Activated naive CD4-positive, alpha-beta T cell treated with anti-CD3 and anti-CD28 coated beads for 36 hours (primary cell): Measurements from ENCODE around the gene WDR38. TPM values are rescaled to one million over a fixed set of nuclear protein-coding genes. Genes with fewer than 3 reads are reported as not detected.

ENCODE experiments used
- CTCF ChIA-PET: fragments of 350-600 bp; sonication (Branson Sonifier 250); formaldehyde crosslinking; loops from one replicate; lab custom pipeline; 2021; ENCODE audit warnings: antibody characterized with exemption; lab: Charles Lee
- DNase-seq: peaks from one replicate; pipeline ENCODE4 v3.0.0-alpha.2; 2020
- H3K27ac Mint-ChIP-seq: one replicate; pipeline ENCODE4 v1.8.0; 2021; ENCODE audit warnings: mild to moderate bottlenecking, mixed read lengths
- H3K27me3 Mint-ChIP-seq: one replicate; pipeline ENCODE4 v1.8.0; 2021; ENCODE audit warnings: low read depth, mixed read lengths
- H3K36me3 Mint-ChIP-seq: one replicate; pipeline ENCODE4 v1.8.0; 2021; ENCODE audit warnings: low read depth, mixed read lengths
- H3K4me1 Mint-ChIP-seq: one replicate; pipeline ENCODE4 v1.8.0; 2021; ENCODE audit warnings: low read depth, mixed read lengths
- H3K4me3 Mint-ChIP-seq: one replicate; pipeline ENCODE4 v1.8.0; 2021; ENCODE audit warnings: mild to moderate bottlenecking, moderate library complexity, mixed read lengths
- H3K9me3 Mint-ChIP-seq: one replicate; pipeline ENCODE4 v1.8.0; 2021; ENCODE audit warnings: mixed read lengths
- intact Hi-C: fragments of 100-400 bp; cut with micrococcal nuclease; formaldehyde crosslinking; loops from one replicate; pipeline ENCODE4 v1.15.1; 2023
- total RNA-seq, 2 experiments: library from RNA; stranded (reverse); gene quantifications; one replicate each; pipeline ENCODE4 v1.2.3, GENCODE V29; 2021

Gene WDR38
- total RNA-seq, 2 experiments from 2014 or later = not detected

DNA sequence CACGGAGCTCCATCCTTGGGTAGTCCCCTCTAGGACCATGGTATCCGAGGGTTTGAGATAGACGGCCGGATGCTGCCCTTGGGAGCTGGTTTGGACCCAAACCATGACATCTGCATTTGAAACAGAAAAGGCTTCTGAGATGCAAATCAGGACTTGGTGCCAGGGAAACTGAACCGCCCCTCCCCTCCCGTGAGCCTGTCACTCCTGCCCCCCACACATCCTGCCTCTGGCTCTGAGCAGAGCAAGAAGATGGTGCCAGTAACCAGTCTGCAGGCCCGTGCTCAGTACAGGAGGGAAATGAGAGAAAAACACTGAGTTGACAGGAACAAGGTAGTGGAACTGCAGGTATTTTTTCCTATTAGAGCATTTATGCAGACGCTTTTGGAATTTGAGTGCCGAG lies 27.2 kb downstream of the WDR38 start:
- intact Hi-C loops = no loop called here
- H3K4me1 Mint-ChIP-seq = peaks cover 2% of the 10 kb centered on the region
- H3K27ac Mint-ChIP-seq = no peak overlapping the region
- no peak for DNase-seq
- H3K9me3 Mint-ChIP-seq = no peaks in the 10 kb centered on the region
- peaks cover 21% of the 10 kb centered on the region for H3K36me3 Mint-ChIP-seq
- CTCF ChIA-PET = no interaction called here
- no peak overlapping the region for H3K4me3 Mint-ChIP-seq
- H3K27me3 Mint-ChIP-seq = no peaks in the 10 kb centered on the region

- DNase-seq = no peak
- Mint-ChIP-seq H3K27me3 (no peaks in the 10 kb centered on the region), H3K9me3 (no peaks in the 10 kb centered on the region), H3K4me1 (no peaks in the 10 kb centered on the region), H3K4me3 (no peak overlapping the region), H3K36me3 (peaks cover 24% of the 10 kb centered on the region), H3K27ac (no peak overlapping the region)
- intact Hi-C loops = no loop called here
- CTCF ChIA-PET = no interaction called here
Measured at GRCh38 chr9:124881138-124881743, 28.0 kb downstream of the WDR38 start.

- CTCF ChIA-PET = no interaction called here
- Mint-ChIP-seq H3K4me1 (no peaks in the 10 kb centered on the region), H3K27me3 (no peaks in the 10 kb centered on the region), H3K36me3 (peaks cover 23% of the 10 kb centered on the region), H3K4me3 (no peak overlapping the region), H3K27ac (no peak overlapping the region), H3K9me3 (no peaks in the 10 kb centered on the region)
- intact Hi-C loops = no loop called here
- no peak for DNase-seq
Measured at GRCh38 chr9:124882231-124882630, 29.0 kb downstream of the WDR38 start.

GRCh38 chr9:124884376-124884775 lies 31.1 kb downstream of the WDR38 start:
- CTCF ChIA-PET = no interaction called here
- Mint-ChIP-seq H3K27ac (no peak overlapping the region), H3K4me1 (no peaks in the 10 kb centered on the region), H3K27me3 (no peaks in the 10 kb centered on the region), H3K36me3 (peaks cover 38% of the 10 kb centered on the region), H3K9me3 (no peaks in the 10 kb centered on the region), H3K4me3 (no peak overlapping the region)
- DNase-seq = no peak
- intact Hi-C loops = no loop called here

- no peaks in the 10 kb centered on the region for H3K9me3 Mint-ChIP-seq
- H3K4me3 Mint-ChIP-seq = no peak overlapping the region
- DNase-seq = no peak
- CTCF ChIA-PET = no interaction called here
- H3K27me3 Mint-ChIP-seq = no peaks in the 10 kb centered on the region
- intact Hi-C loops = no loop called here
- H3K36me3 Mint-ChIP-seq = peaks cover 49% of the 10 kb centered on the region
- H3K27ac Mint-ChIP-seq = no peak overlapping the region
- no peaks in the 10 kb centered on the region for H3K4me1 Mint-ChIP-seq
Measured at GRCh38 chr9:124885551-124885950, 32.3 kb downstream of the WDR38 start.

DNA sequence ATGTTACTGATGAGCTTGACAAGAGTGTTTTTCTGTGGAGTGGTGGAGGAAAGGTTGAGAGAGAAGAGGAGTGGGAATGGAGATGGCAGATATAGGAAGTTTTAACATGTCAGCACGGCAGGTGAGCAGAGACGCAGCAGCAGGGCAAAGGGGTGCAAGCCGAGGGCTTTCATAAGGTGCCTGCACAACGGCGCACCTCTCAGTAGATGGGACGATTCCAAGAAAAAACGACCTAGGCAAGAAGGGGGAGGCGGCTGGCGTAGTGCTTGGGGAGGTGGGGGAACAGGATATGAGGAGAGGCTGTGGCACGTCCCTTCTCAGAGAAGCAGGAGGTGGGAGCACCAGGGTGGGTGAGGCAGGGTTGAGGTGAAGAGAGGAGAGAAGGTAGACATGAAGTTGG lies 33.2 kb downstream of the WDR38 start:
- no peak overlapping the region for H3K27ac Mint-ChIP-seq
- peaks cover 57% of the 10 kb centered on the region for H3K36me3 Mint-ChIP-seq
- CTCF ChIA-PET = no interaction called here
- no peaks in the 10 kb centered on the region for H3K27me3 Mint-ChIP-seq
- no peaks in the 10 kb centered on the region for H3K9me3 Mint-ChIP-seq
- DNase-seq = no peak
- no peak overlapping the region for H3K4me3 Mint-ChIP-seq
- no peaks in the 10 kb centered on the region for H3K4me1 Mint-ChIP-seq
- intact Hi-C loops = no loop called here

- Mint-ChIP-seq H3K36me3 (peaks cover 57% of the 10 kb centered on the region), H3K27ac (no peak overlapping the region), H3K27me3 (no peaks in the 10 kb centered on the region), H3K4me3 (no peak overlapping the region), H3K9me3 (no peaks in the 10 kb centered on the region), H3K4me1 (no peaks in the 10 kb centered on the region)
- CTCF ChIA-PET = no interaction called here
- intact Hi-C loops = no loop called here
- DNase-seq = no peak
Measured at GRCh38 chr9:124886866-124887492, 33.7 kb downstream of the WDR38 start.

- Mint-ChIP-seq H3K4me3 (no peak overlapping the region), H3K4me1 (no peaks in the 10 kb centered on the region), H3K36me3 (peaks cover 57% of the 10 kb centered on the region), H3K9me3 (no peaks in the 10 kb centered on the region), H3K27me3 (no peaks in the 10 kb centered on the region), H3K27ac (no peak overlapping the region)
- CTCF ChIA-PET = no interaction called here
- no peak for DNase-seq
- intact Hi-C loops = no loop called here
Measured at GRCh38 chr9:124887832-124888231, 34.6 kb downstream of the WDR38 start.

- intact Hi-C loops = no loop called here
- CTCF ChIA-PET = no interaction called here
- no peaks in the 10 kb centered on the region for H3K4me1 Mint-ChIP-seq
- H3K4me3 Mint-ChIP-seq = no peak overlapping the region
- H3K27me3 Mint-ChIP-seq = no peaks in the 10 kb centered on the region
- H3K27ac Mint-ChIP-seq = no peak overlapping the region
- no peak for DNase-seq
- H3K9me3 Mint-ChIP-seq = no peaks in the 10 kb centered on the region
- H3K36me3 Mint-ChIP-seq = peaks cover 67% of the 10 kb centered on the region
Measured at GRCh38 chr9:124889006-124889405, 35.7 kb downstream of the WDR38 start.

DNA sequence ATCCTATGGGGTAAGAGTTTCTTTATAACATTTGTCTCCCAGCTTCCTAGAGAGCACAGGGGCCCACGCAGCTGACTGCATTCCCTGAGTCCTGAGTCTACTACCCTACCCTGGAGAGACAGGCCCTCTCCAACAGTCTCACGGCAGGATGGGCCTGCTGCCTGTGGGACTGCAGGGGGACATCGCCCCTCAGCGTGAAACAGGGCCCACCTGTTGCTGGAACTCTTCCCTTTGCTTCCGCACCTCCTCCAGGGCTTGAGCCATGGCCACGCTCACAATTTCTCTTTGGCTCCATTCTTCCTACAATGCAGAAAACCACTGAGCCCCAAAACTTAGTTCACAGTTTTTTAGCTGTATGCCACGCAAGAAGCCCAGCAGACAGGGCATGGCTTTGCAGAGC lies 36.9 kb downstream of the WDR38 start:
- DNase-seq = no peak
- intact Hi-C loops = no loop called here
- H3K27me3 Mint-ChIP-seq = no peaks in the 10 kb centered on the region
- no peak overlapping the region for H3K4me3 Mint-ChIP-seq
- peaks cover 71% of the 10 kb centered on the region for H3K36me3 Mint-ChIP-seq
- CTCF ChIA-PET = interaction anchor here (1.3 kb wide), 1 partner anchor 34 kb away, joined by 3 read pairs; no protein-coding TSS in a partner anchor
- H3K9me3 Mint-ChIP-seq = no peaks in the 10 kb centered on the region
- H3K4me1 Mint-ChIP-seq = peaks cover 7% of the 10 kb centered on the region
- H3K27ac Mint-ChIP-seq = no peak overlapping the region

DNA sequence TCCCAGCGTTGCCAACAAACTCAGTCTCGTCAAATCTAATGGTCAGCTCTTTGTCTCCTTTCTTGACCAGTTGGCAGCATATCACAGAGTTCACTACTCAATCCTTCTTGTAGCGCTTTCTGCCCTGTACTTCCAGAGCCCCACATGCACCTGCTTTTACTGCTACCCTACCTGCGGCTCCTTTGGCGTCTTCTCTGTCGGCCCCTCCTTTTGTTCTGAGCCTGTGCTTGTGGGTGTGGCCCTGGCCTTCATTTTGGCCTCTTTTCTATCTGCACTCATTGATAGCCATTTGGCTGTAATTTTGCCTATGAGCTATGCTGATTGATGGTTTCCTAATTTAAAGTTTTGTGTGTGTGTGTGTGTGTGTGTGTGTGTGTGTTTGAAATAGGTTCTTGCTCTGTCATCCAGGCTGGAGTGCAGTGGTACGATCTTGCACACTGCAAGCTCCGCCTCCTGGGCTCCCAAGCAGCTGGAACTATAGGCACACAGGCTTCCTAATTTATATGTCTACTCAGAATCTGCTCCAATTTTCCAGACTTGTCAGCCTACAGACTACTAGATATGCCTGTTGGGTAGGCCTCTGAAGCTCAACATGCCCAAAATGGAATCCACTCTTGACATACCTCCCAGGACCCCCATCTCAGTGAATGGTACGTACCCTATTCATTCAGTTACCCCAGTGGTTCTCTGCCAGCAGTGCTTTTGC lies 40.9 kb downstream of the WDR38 start:
- H3K9me3 Mint-ChIP-seq = no peaks in the 10 kb centered on the region
- DNase-seq = no peak
- H3K4me1 Mint-ChIP-seq = peaks cover 11% of the 10 kb centered on the region
- H3K4me3 Mint-ChIP-seq = no peak overlapping the region
- peaks cover 57% of the 10 kb centered on the region for H3K36me3 Mint-ChIP-seq
- intact Hi-C loops = loop anchor here (1.0 kb wide), 4 partner anchors 24 to 249 kb away; partner anchors contain the start of genes SCAI and WDR38
- CTCF ChIA-PET = interaction anchor here (0.6 to 1.8 kb wide), 5 partner anchors 11 to 784 kb away, joined by 3 to 9 read pairs (median 3); partner anchors contain the start of gene WDR38
- no peaks in the 10 kb centered on the region for H3K27me3 Mint-ChIP-seq
- no peak overlapping the region for H3K27ac Mint-ChIP-seq

- Mint-ChIP-seq H3K4me1 (peaks cover 11% of the 10 kb centered on the region), H3K27ac (no peak overlapping the region), H3K9me3 (no peaks in the 10 kb centered on the region), H3K36me3 (peaks cover 56% of the 10 kb centered on the region), H3K4me3 (no peak overlapping the region), H3K27me3 (no peaks in the 10 kb centered on the region)
- CTCF ChIA-PET = interaction anchor here (1.3 to 1.8 kb wide), 2 partner anchors 12 to 42 kb away, joined by 3 to 9 read pairs; partner anchors contain the start of gene WDR38
- peak; percentile 65 for DNase-seq
- intact Hi-C loops = loop anchor here (1.0 kb wide), 4 partner anchors 24 to 249 kb away; partner anchors contain the start of genes SCAI and WDR38
Measured at GRCh38 chr9:124894741-124895170, 41.5 kb downstream of the WDR38 start.
